ENCODE data around the gene FAM171A2. TPM values are rescaled to one million over a fixed set of nuclear protein-coding genes. Genes with fewer than 3 reads are reported as not detected.

The FAM171A2 gene
- total and polyA plus RNA-seq, 10 of the 15 experiments (the other 5 are each of a cell fraction or from before 2014, with no cell fraction given), result 0.08 to 1.7 (median 0.27) TPM; not detected in 2

GRCh38 chr17:44310609-44311376, 52.9 kb downstream of the FAM171A2 start:
- no peak for DNase-seq (ENCODE audit: low read depth, low spot score)
- H3K9ac ChIP-seq (ENCODE audit: control insufficient read depth, insufficient read depth, low read length), result no peak overlapping the region
- peaks cover 9 to 19% of the 10 kb centered on the region in 2 experiments for H3K27me3 ChIP-seq (replicated peaks in 1 of 2; ENCODE audit: control insufficient read depth in 2 of 2, insufficient read depth in 2 of 2, low read length in 1 of 2)
- no peak for ATAC-seq
- POLR2A ChIA-PET, result no interaction called here
- SMC1A ChIA-PET (ENCODE audit: uncharacterized antibody, unreplicated experiment), result interaction anchor here (1.2 kb wide), 1 partner anchor 29 kb away, joined by 3 read pairs; no protein-coding TSS in a partner anchor
- H3K79me2 ChIP-seq (ENCODE audit: control insufficient read depth, insufficient read depth, low read length), result no peaks in the 10 kb centered on the region
- H3K4me1 ChIP-seq (ENCODE audit: control insufficient read depth, insufficient read depth, low read length), result peaks cover 6% of the 10 kb centered on the region
- BruUV-seq (replicated peaks), result no TSS peak
- no peak overlapping the region for H3K4me2 ChIP-seq (ENCODE audit: control insufficient read depth, insufficient read depth)
- H4K20me1 ChIP-seq (ENCODE audit: control insufficient read depth, insufficient read depth), result no peaks in the 10 kb centered on the region
- CTCF ChIA-PET, result no interaction called here
- RAD21 ChIA-PET (ENCODE audit: unreplicated experiment), result interaction anchor here (1.0 kb wide), 1 partner anchor 100 kb away, joined by 3 read pairs; no protein-coding TSS in a partner anchor
- no peak for TF ChIP-seq NFXL1 (IDR thresholded peaks at IDR 0.05; ENCODE audit: borderline replicate concordance)
- no peak for TF ChIP-seq SMAD1 (IDR thresholded peaks at IDR 0.05; ENCODE audit: low read depth, partially characterized antibody)
- TF ChIP-seq MEF2B (IDR thresholded peaks at IDR 0.05; ENCODE audit: partially characterized antibody, poor library complexity, severe bottlenecking), result no peak
- no peak for TF ChIP-seq ZNF384 (IDR thresholded peaks at IDR 0.05; ENCODE audit: borderline replicate concordance, low read depth, low read length)
- TF ChIP-seq FOXM1 (IDR thresholded peaks at IDR 0.05; ENCODE audit: low read depth, low read length), result no peak
- TF ChIP-seq BCL3 (IDR thresholded peaks at IDR 0.05; ENCODE audit: borderline replicate concordance, insufficient read depth, low read depth, low read length, poor library complexity, severe bottlenecking), result no peak
- no peak for TF ChIP-seq ZZZ3 (IDR thresholded peaks at IDR 0.05; ENCODE audit: control insufficient read depth, insufficient read length, low read depth)
- no peak for TF ChIP-seq CEBPB (IDR thresholded peaks at IDR 0.05; ENCODE audit: borderline replicate concordance in 1 of 2, low read depth in 2 of 2, low read length in 2 of 2)
- TF ChIP-seq CHD4 (IDR thresholded peaks at IDR 0.05), result no peak
- no peak for TF ChIP-seq ATF7 (IDR thresholded peaks at IDR 0.05; ENCODE audit: low read depth)
- no peak for TF ChIP-seq YBX1 (IDR thresholded peaks at IDR 0.05)
- no peak for TF ChIP-seq RELA (IDR thresholded peaks at IDR 0.05; ENCODE audit: borderline replicate concordance, partially characterized antibody)
- no peak for TF ChIP-seq ZBTB33 (IDR thresholded peaks at IDR 0.05)
- no peak for TF ChIP-seq KLF5 (IDR thresholded peaks at IDR 0.05; ENCODE audit: partially characterized antibody)
- TF ChIP-seq BRCA1 (IDR thresholded peaks at IDR 0.05; ENCODE audit: low read depth, low read length), result no peak
- no peak for TF ChIP-seq NBN (IDR thresholded peaks at IDR 0.05)
- no peak for TF ChIP-seq TCF12 (IDR thresholded peaks at IDR 0.05; ENCODE audit: low read depth, low read length)
- H3K9me3 ChIP-seq (replicated peaks; ENCODE audit: control insufficient read depth, insufficient read depth, low read length), result no peaks in the 10 kb centered on the region
- H3K36me3 ChIP-seq (ENCODE audit: control insufficient read depth in 2 of 2, insufficient read depth in 2 of 2, low read length in 1 of 2), result no peaks in the 10 kb centered on the region
- intact Hi-C loops (cut with micrococcal nuclease; ENCODE audit: unreplicated experiment) (no loop called here), in situ Hi-C loops (cut with MboI) (no loop called here)
- 33% methylated on average over 10 of the region's 10 CpGs for WGBS (ENCODE audit: insufficient coverage, insufficient replicate concordance, low lambda C conversion rate, missing lambda C conversion rate)
- no peak for FAIRE-seq
- no peak overlapping the region for H3K27ac ChIP-seq (ENCODE audit: control insufficient read depth, insufficient read depth)
- H3K4me3 ChIP-seq, result no peak overlapping the region
- H2AFZ ChIP-seq (ENCODE audit: control insufficient read depth, low read depth, low read length), result no peak overlapping the region
